COR-L47 (cell line): Measurements from ENCODE around the gene LILRA2.
"Not testable (repeated sequence)": the region's sequence is repeated elsewhere in the genome, so short reads cannot be mapped to it uniquely, and the experiment has no call there.

Experiments
- DNase-seq: peaks from one replicate; lab custom pipeline; 2025; lab: John Stamatoyannopoulos, UW

LILRA2 gene

DNA sequence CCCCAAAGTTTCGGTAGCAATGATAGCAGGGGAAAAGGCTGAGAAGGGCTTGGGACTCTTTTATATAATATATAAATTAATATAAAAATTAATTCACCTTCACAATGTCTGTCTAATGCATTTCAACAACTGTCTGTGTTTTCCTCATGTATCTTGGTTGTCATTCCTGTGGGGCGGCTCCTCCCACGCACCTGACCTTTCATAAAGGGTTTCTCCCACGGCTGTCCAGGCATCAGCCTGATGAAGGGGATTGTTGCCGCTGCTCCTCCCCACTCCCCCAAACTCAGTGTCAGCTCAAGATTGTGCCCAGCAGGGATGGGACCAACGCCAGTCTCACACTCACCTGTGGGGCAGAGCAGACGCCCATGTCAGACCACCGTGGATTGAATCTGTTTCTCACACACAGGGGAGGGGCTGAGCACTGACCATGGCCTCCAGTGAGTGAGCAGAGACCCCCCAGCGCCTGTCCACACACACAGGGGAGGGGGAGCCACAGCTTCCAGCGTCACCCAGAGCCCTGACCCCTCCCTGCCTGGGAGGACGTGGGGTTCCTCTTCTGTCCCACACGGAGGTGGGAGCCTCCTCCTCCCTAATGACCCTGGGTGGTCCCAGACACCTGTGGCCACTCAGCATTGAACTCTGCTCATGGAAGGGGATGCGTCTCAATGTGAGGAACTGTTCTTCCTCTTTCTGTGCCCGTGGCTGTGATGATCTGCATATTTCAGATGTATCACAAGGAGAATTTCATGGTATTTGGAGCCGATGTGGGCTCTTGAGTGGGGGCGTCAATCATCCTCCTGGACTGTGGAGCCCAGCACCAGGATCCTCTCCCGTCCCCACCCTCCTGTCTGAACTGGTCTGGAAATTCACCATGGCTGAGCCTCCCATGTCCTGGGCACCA, 1.6 kb upstream of the LILRA2 start:
- DNase-seq, result not testable (repeated sequence)

DNA sequence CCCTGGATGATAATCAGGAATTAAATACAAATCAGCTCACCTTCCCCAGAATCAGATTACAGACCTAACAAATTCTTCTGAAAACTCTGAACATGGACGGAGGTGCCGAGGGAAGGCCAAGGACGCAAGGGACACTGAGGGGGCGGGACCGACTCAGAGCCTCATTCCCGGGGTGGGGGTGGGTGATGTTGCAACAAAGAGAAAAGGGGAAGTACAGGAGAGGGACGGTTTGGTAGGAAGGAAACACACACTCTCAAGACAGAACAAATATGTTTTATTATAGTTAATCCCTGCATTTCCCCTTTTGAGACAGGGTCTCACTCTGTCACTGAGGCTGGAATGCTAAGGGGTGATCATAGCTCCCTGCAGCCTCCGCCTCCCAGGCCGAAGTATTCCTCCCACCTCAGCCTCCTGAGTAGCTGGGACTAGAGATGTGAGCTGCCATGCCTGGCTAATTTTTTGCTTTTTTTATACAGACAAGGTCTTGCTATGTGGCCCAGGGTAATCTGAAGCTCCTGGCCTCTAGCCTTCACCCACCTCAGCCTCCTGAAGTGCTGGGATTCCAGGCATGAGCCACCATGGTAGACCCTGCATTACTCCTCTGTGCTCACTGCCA, 786 bp upstream of the LILRA2 start:
- DNase-seq, result no peak

- DNase-seq, result no peak
Observed at GRCh38 chr19:54574051-54574450, 461 bp downstream of the LILRA2 start.

GRCh38 chr19:54574527-54575056, 1.0 kb downstream of the LILRA2 start:
- DNase-seq, result no peak

- not testable (repeated sequence) for DNase-seq
Observed at GRCh38 chr19:54575205-54575604, 1.6 kb downstream of the LILRA2 start.

- DNase-seq, result no peak
Observed at GRCh38 chr19:54576411-54576976, 2.9 kb downstream of the LILRA2 start.

- DNase-seq, result no peak
Observed at GRCh38 chr19:54577334-54577733, 3.7 kb downstream of the LILRA2 start.

DNA sequence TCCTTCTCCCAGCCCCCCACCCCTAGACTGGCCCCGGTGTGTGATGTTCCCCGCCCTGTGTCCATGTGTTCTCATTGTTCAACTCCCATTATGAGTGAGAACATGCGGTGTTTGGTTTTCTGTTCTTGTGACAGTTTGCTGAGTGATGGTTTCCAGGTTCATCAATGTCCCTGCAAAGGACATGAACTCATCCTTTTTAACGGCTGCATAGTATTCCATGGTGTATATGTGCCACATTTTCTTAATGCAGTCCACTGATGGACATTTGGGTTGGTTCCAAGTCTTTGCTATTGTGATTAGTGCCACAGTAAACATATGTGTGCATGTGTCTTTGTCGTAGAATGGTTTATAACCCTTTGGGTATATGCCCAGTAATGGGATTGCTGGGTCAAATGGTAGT, 4.7 kb downstream of the LILRA2 start:
- DNase-seq, result not testable (repeated sequence)

DNA sequence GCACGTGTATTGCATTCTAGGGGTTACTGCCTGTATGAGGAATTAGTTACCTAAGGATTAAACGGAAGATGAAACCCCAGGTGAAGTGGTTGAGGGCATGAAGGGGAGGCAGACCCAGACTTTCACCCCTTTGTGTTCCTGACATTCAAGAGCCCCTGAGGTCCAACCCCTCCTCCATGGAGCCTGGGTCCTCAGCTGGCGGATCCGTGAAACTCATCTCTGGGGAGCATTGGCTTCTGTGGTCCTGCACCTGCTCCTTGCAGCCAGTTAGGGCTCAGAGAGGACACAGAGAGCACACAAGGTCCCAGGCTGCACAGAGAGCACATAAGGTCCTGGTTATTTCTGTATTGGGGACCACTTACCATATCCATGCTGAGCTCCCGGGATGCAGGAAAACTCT, 12.8 kb downstream of the LILRA2 start:
- DNase-seq, result no peak

DNA sequence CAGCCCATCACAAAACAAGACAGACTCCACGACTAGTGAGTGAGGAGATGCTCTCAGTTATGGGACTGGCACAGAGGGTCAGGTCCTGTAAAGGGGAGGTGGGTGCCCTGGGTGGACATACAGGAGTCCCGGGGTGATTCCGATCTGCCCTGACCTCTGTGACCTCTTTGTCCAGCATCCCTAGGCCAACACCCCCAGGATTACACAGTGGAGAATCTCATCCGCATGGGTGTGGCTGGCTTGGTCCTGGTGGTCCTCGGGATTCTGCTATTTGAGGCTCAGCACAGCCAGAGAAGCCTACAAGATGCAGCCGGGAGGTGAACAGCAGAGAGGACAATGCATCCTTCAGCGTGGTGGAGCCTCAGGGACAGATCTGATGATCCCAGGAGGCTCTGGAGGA, 13.4 kb downstream of the LILRA2 start:
- no peak for DNase-seq

- not testable (repeated sequence) for DNase-seq
Observed at GRCh38 chr19:54593445-54593844, 19.9 kb downstream of the LILRA2 start, which contains the start of gene LILRA1. LILRA1 (plus strand) TSS chr19:54593632; CDS start chr19:54594245, 613 bp downstream.

GRCh38 chr19:54593931-54594626, 20.5 kb downstream of the LILRA2 start:
- not testable (repeated sequence) for DNase-seq

DNA sequence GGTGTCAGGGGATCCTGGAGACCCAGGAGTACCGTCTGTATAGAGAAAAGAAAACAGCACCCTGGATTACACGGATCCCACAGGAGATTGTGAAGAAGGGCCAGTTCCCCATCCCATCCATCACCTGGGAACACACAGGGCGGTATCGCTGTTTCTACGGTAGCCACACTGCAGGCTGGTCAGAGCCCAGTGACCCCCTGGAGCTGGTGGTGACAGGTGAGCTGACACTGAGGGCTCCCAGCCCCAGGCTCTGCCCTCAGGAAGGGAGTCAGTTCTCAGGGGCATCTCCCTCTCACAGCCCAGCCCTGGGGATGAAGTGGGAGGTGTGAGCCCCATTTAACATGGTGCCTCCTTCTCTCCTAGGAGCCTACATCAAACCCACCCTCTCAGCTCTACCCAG, 21.1 kb downstream of the LILRA2 start:
- DNase-seq, result no peak

GRCh38 chr19:54595680-54596436, 22.3 kb downstream of the LILRA2 start:
- DNase-seq, result not testable (repeated sequence)

DNA sequence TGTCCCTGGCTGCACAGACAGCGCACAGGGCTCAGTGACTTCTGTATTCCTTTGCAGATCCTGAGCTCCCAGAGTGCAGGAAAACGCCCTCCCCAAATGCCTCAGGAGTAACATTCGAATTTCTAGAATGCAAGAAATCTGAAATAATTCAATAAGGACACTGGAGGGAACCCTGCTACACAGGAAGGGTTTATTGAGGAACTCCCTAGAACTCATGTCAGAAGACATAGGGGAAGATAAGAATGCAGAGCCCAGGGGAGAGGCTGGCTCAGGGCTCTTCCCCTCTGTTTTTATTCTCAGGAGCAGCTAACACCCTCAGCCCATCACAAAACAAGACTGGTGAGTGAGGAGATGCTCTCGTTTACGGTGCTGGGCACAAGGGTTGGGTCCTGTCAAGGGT, 26.6 kb downstream of the LILRA2 start:
- DNase-seq, result no peak

DNA sequence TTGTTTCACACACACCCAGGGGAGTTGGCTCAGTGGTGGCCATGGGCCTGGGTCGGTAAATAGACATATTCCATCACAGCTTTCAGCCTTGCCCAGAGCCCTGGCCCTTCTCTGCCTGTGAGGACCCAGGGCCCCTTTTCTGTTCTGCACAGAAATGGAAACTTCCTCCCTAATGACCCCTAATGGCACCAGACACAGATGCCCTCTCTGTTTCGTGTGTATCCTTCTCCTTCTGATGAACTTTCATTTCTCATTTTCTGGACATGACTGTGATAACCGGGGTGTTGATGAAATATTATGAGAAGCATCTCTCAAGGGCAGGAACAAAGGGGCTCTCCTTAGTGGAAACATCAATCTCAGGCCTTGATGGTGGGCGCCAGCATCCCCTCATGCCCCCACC, 32.6 kb downstream of the LILRA2 start:
- no peak for DNase-seq

- no peak for DNase-seq
Observed at GRCh38 chr19:54606891-54607784, 33.5 kb downstream of the LILRA2 start.

- no peak for DNase-seq
Observed at GRCh38 chr19:54607785-54608150, 34.2 kb downstream of the LILRA2 start.

DNA sequence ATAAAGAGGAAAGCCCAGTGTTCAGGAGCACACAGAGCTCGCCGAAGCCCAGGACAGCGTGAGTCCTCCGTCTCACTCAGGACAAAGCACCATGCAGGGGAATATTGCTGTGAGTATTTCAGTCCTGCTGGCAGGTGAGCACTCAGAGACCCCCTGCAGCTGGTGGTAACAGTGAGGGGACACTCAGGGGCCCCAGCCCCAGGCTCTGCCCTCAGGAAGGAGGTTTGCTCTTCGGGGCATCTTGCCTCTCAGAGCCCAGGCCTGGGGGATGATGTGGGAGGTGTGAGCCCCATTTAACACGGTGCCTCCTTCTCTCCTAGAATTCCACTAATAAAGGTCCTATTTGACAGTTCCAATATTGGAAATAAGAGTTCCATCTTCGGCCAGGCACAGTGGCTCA, 34.6 kb downstream of the LILRA2 start:
- DNase-seq, result no peak

GRCh38 chr19:54608792-54609191, 35.2 kb downstream of the LILRA2 start:
- no peak for DNase-seq
